Peyer's patch (tissue), 4 donors: ENCODE measurements around the gene KIRREL3.

ENCODE experiments used
- CTCF ChIP-seq, 6 experiments: fragments of 450-650 bp in 4 of 6; fragments of 200-600 bp in 2 of 6; sonication (generic) in 1 of 6; IDR thresholded peaks; one replicate each; pipeline ENCODE4 v1.5.1; 2017 to 2019; ENCODE audit warnings: antibody characterized with exemption in 6 of 6, mild to moderate bottlenecking in 3 of 6, moderate library complexity in 1 of 6
- POLR2A ChIP-seq, 2 donors: fragments of 450-650 bp; IDR thresholded peaks; one replicate each; pipeline ENCODE4 v1.5.1; 2017; ENCODE audit warnings: antibody characterized with exemption in 2 of 2, mild to moderate bottlenecking in 2 of 2, moderate library complexity in 2 of 2

GRCh38 chr11:126808836-126809235 lies 191.7 kb downstream of the KIRREL3 start:
- TF ChIP-seq CTCF (IDR thresholded peaks at IDR 0.05) (no peak), POLR2A (IDR thresholded peaks at IDR 0.05) (no peak)
